GM18909 (cell line): ENCODE results near the gene MUC6.

Source experiments
- ATAC-seq: cut with Tn5 transposase; IDR thresholded peaks from one replicate; pipeline ENCODE4 v1.9.1; 2021; ENCODE audit warnings: mild to moderate bottlenecking; ENCODE audit not compliant: unreplicated experiment, poor library complexity

Gene MUC6

GRCh38 chr11:1036303-1036923, at the start of gene MUC6:
Gene MUC6, minus strand, starts transcription at chr11:1036718. Its CDS starts 63 bp downstream, at chr11:1036655.
- ATAC-seq: no peak

GRCh38 chr11:1085440-1086170, 49.1 kb upstream of the MUC6 start:
- no peak for ATAC-seq

GRCh38 chr11:1084561-1085439, 48.3 kb upstream of the MUC6 start:
- ATAC-seq: no peak

- no peak for ATAC-seq
Measured at GRCh38 chr11:1083621-1084551, 47.4 kb upstream of the MUC6 start.

GRCh38 chr11:1082728-1083620, 46.5 kb upstream of the MUC6 start:
- ATAC-seq: no peak

GRCh38 chr11:1082346-1082727, 45.8 kb upstream of the MUC6 start:
- ATAC-seq: no peak

GRCh38 chr11:1081601-1082311, 45.2 kb upstream of the MUC6 start:
- ATAC-seq: no peak

GRCh38 chr11:1078191-1078601, 41.7 kb upstream of the MUC6 start:
- no peak for ATAC-seq

- ATAC-seq: no peak
Measured at GRCh38 chr11:1077417-1078119, 41.0 kb upstream of the MUC6 start.

GRCh38 chr11:1077033-1077416, 40.5 kb upstream of the MUC6 start:
- no peak for ATAC-seq

- ATAC-seq: no peak
Measured at GRCh38 chr11:1076061-1076665, 39.6 kb upstream of the MUC6 start.

- ATAC-seq: no peak
Measured at GRCh38 chr11:1075341-1075911, 38.9 kb upstream of the MUC6 start.

GRCh38 chr11:1074244-1075221, 38.0 kb upstream of the MUC6 start, which contains the start of gene MUC2:
Gene MUC2, plus strand, starts transcription at chr11:1074874.
- ATAC-seq: no peak

GRCh38 chr11:1073851-1074243, 37.3 kb upstream of the MUC6 start:
- ATAC-seq: no peak

GRCh38 chr11:1073261-1073724, 36.8 kb upstream of the MUC6 start:
- no peak for ATAC-seq

- no peak for ATAC-seq
Measured at GRCh38 chr11:1072821-1073231, 36.3 kb upstream of the MUC6 start.
